Thyroid gland (tissue), 4 donors: ENCODE results near the gene AANAT. TPM values are rescaled to one million over a fixed set of nuclear protein-coding genes. Genes with fewer than 3 reads are reported as not detected.

Experiments used
- DNase-seq, 2 donors: peaks; one replicate each; pipeline ENCODE4 v3.0.0-alpha.2; 2019
- H3K27ac ChIP-seq, 3 donors: fragments of 200-600 bp; sonication (generic); 1 replicate in 2 of 3; 2 replicates in 1 of 3; pipeline ENCODE4 v1.5.1; 2016 to 2019; ENCODE audit warnings: mild to moderate bottlenecking in 1 of 3, moderate library complexity in 1 of 3
- H3K27me3 ChIP-seq: fragments of 200-600 bp; sonication (generic); one replicate; pipeline ENCODE4 v1.5.1; 2019
- H3K36me3 ChIP-seq, 2 donors: fragments of 200-600 bp; sonication (generic); one replicate each; pipeline ENCODE4 v1.5.1; 2016 to 2019
- H3K4me1 ChIP-seq, 2 donors: fragments of 200-600 bp; sonication (generic); one replicate each; pipeline ENCODE4 v1.5.1; 2017 to 2019
- H3K4me3 ChIP-seq, 3 donors: fragments of 200-600 bp; sonication (generic); replicated peaks in 1 of 3; 1 replicate in 2 of 3; 2 replicates in 1 of 3; pipeline ENCODE4 v1.5.1; 2016; ENCODE audit warnings: mild to moderate bottlenecking in 1 of 3
- H3K9me3 ChIP-seq: fragments of 200-600 bp; sonication (generic); one replicate; pipeline ENCODE4 v1.5.1; 2017
- POLR2A ChIP-seq, 2 donors: fragments of 450-650 bp; IDR thresholded peaks; one replicate each; pipeline ENCODE4 v1.6.1; 2017; ENCODE audit warnings: antibody characterized with exemption in 2 of 2, mild to moderate bottlenecking in 2 of 2, moderate library complexity in 1 of 2
- WGBS, 2 donors: methylation state at CpG; one replicate each; pipeline ENCODE4 v1.1.5; 2017; 5-methylcytosine and 5-hydroxymethylcytosine counted together
- intact Hi-C: fragments of 100-400 bp; cut with DNase I; formaldehyde crosslinking; loops from one replicate; pipeline ENCODE4 v1.15.1; 2023
- total RNA-seq, 4 donors: library from RNA; depleted of rRNA; stranded (reverse); fragments of >200 nt; gene quantifications; one replicate each; pipeline ENCODE4 v1.2.3, GENCODE V29; 2016
- TF ChIP-seq, protein P1 (sequence below), 6 experiments: fragments of 200-600 bp in 3 of 6; fragments of 450-650 bp in 3 of 6; sonication (generic) in 3 of 6; IDR thresholded peaks; one replicate each; pipeline ENCODE4 v1.5.1; 2016 to 2019; ENCODE audit warnings: antibody characterized with exemption in 6 of 6, mild to moderate bottlenecking in 2 of 6, inconsistent platforms in 1 of 6, moderate library complexity in 1 of 6

AANAT gene
- total RNA-seq, 4 donors from 2014 or later: 0.81 TPM; not detected in 3

GRCh38 chr17:76496464-76496863, 29.1 kb downstream of the AANAT start:
- DNase-seq: no peak
- no peak overlapping the region for H3K27ac ChIP-seq
- TF ChIP-seq POLR2A (IDR thresholded peaks at IDR 0.05): no peak
- TF ChIP-seq, protein P1, sequence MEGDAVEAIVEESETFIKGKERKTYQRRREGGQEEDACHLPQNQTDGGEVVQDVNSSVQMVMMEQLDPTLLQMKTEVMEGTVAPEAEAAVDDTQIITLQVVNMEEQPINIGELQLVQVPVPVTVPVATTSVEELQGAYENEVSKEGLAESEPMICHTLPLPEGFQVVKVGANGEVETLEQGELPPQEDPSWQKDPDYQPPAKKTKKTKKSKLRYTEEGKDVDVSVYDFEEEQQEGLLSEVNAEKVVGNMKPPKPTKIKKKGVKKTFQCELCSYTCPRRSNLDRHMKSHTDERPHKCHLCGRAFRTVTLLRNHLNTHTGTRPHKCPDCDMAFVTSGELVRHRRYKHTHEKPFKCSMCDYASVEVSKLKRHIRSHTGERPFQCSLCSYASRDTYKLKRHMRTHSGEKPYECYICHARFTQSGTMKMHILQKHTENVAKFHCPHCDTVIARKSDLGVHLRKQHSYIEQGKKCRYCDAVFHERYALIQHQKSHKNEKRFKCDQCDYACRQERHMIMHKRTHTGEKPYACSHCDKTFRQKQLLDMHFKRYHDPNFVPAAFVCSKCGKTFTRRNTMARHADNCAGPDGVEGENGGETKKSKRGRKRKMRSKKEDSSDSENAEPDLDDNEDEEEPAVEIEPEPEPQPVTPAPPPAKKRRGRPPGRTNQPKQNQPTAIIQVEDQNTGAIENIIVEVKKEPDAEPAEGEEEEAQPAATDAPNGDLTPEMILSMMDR (IDR thresholded peaks at IDR 0.05): no peak
- intact Hi-C loops: loop anchor here (5.0 kb wide), 1 partner anchor 89 kb away; no protein-coding TSS in a partner anchor
- no peaks in the 10 kb centered on the region for H3K36me3 ChIP-seq
- H3K4me1 ChIP-seq: peaks cover 50 to 69% of the 10 kb centered on the region in 2 donors
- no peak overlapping the region for H3K4me3 ChIP-seq
- H3K27me3 ChIP-seq: no peaks in the 10 kb centered on the region
- whole genome bisulfite sequencing, 2 donors: 90 to 93% methylated on average over 6 of the region's 6 CpGs
- no peaks in the 10 kb centered on the region for H3K9me3 ChIP-seq

DNA sequence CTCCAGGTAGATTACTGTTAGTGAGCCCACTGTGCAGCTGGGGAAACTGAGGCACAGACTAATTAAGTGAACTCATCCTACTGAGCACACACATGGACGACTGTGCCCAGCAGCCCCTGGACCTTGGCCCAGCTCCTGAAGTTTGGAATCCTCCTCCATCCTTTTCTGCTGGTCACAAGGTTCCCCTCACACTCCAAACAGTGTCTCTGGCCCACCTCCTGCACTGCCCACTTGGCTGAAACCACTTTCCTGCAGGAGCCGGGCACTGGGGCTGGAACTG, 30.2 kb downstream of the AANAT start:
- H3K36me3 ChIP-seq: no peaks in the 10 kb centered on the region
- no peak overlapping the region for H3K4me3 ChIP-seq
- peaks cover 47 to 65% of the 10 kb centered on the region in 2 donors for H3K4me1 ChIP-seq
- DNase-seq: no peak
- WGBS, 2 donors: 31 to 48% methylated on average over 2 of the region's 2 CpGs
- H3K27ac ChIP-seq: peak overlapping the region; percentile 80 to 88 (median 85)
- intact Hi-C loops: loop anchor here (5.0 kb wide), 1 partner anchor 90 kb away; no protein-coding TSS in a partner anchor
- no peaks in the 10 kb centered on the region for H3K27me3 ChIP-seq
- H3K9me3 ChIP-seq: no peaks in the 10 kb centered on the region
- TF ChIP-seq, protein P1 (IDR thresholded peaks at IDR 0.05): no peak
- no peak for TF ChIP-seq POLR2A (IDR thresholded peaks at IDR 0.05)

DNA sequence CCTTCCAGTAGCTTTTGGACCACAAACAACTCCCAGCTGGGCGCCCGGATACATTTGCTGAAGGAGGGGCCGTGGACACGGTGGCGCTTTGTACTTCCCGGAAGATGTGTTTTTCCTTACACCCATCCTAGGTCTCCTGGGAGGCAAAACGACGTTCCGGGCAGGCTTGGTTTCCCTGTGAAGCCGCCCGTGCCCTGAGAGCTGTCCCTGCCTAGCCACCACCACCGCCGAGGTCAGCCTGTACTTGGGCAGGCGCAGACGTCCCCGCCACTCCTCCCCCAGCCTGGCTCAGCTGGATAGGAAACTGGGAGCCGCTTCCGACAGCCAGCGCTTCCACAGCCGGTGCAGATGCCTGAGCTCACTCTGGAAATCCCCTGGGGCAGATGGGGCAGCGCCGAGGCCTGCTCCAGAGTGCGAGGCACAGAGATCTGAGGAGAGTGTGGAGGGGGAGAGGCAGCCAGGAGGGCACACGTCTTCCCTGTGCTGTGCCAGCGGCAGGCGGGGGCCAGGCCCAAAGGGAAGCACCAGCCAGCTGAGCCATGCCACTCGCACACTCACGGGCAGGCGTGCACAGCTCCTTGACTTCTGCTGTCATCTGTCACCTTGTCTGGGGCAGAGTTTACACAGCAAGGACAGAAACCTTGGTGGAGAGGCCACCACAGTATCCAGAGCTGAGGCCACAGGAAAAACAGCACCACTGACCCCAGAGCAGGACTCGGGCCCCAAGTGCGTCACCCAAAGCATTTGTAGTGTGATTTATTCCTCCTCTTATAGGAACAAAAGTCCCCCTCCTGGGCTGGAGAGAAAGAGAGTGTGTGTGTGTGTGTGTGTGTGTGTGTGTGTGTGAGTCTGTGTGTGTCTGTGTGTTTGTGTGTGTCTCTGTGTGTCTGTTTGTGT, 30.8 kb downstream of the AANAT start:
- TF ChIP-seq, protein P1 (IDR thresholded peaks at IDR 0.05): no peak
- TF ChIP-seq POLR2A (IDR thresholded peaks at IDR 0.05): peak in 1 of 2 donors; percentile 52
- Histone ChIP-seq H3K4me3 (no peak overlapping the region), H3K27me3 (no peaks in the 10 kb centered on the region), H3K27ac (peak overlapping the region; percentile 80 to 88 (median 85)), H3K4me1 (peaks cover 46 to 59% of the 10 kb centered on the region in 2 donors), H3K36me3 (no peaks in the 10 kb centered on the region), H3K9me3 (no peaks in the 10 kb centered on the region)
- peak; percentile 92 to 93 for DNase-seq
- 13 to 16% methylated on average over 11 to 30 of the region's 31 CpGs for WGBS, 2 donors
- intact Hi-C loops: loop anchor here (5.0 kb wide), 1 partner anchor 91 kb away; no protein-coding TSS in a partner anchor

DNA sequence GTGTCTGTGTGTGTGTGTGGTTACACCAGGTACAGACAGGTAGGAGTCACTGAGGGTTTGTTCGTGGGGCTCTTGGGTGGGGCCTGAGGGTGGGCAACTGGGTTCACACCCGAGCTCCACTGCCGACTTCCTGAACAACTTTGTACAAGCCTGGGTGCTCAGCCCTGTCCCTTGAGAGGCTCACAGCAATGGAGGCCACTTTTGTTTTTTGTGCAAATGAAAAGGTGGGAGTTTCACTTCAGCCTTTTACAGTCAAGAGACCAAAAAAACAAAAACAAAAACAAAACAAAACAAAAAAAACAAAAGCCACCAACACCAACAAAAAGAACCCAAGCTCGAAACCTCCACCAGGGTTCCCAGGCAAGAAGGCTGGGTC, 31.5 kb downstream of the AANAT start:
- no peak for TF ChIP-seq POLR2A (IDR thresholded peaks at IDR 0.05)
- TF ChIP-seq, protein P1 (IDR thresholded peaks at IDR 0.05): no peak
- intact Hi-C loops: loop anchor here (5.0 kb wide), 1 partner anchor 92 kb away; no protein-coding TSS in a partner anchor
- Histone ChIP-seq H3K4me3 (no peak overlapping the region), H3K27ac (peak overlapping the region; percentile 80 to 88 (median 85)), H3K9me3 (no peaks in the 10 kb centered on the region), H3K27me3 (no peaks in the 10 kb centered on the region), H3K4me1 (peaks cover 40 to 53% of the 10 kb centered on the region in 2 donors), H3K36me3 (no peaks in the 10 kb centered on the region)
- DNase-seq: no peak
- WGBS, 2 donors: 38% methylated on average over 4 of the region's 4 CpGs

DNA sequence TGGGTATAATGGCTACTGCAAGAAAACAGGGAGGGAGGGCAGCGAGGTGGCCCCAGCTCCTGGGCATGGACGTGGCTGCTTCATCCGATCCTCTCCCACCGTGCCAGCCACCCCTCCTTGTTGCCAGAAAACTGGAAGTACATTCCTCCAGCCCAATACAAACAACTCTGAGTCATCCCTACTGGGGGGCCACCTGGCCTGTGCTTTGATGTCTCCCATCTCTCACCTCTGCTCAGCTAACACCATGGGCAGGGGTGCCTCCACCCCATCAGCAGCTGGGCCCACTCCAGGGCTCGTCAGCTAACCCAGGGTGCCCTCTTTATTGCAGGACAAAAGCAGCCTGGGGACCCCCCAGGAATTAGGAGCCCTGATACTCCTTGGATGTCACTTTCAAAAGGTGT, 31.9 kb downstream of the AANAT start:
- WGBS, 2 donors: 46 to 61% methylated on average over 5 of the region's 5 CpGs
- Histone ChIP-seq H3K27ac (peak overlapping the region; percentile 38 to 88 (median 85)), H3K36me3 (no peaks in the 10 kb centered on the region), H3K27me3 (no peaks in the 10 kb centered on the region), H3K9me3 (no peaks in the 10 kb centered on the region), H3K4me1 (peaks cover 39 to 49% of the 10 kb centered on the region in 2 donors), H3K4me3 (no peak overlapping the region)
- intact Hi-C loops: loop anchor here (5.0 kb wide), 1 partner anchor 92 kb away; no protein-coding TSS in a partner anchor
- TF ChIP-seq, protein P1 (IDR thresholded peaks at IDR 0.05): no peak
- TF ChIP-seq POLR2A (IDR thresholded peaks at IDR 0.05): no peak
- DNase-seq: peak; percentile 44 to 49
